ENCODE data around the gene INTS15. TPM values are rescaled to one million over a fixed set of nuclear protein-coding genes. Genes with fewer than 3 reads are reported as not detected.

The INTS15 gene
- total RNA-seq, 1 donor from 2014 or later: 7.4 TPM

DNA sequence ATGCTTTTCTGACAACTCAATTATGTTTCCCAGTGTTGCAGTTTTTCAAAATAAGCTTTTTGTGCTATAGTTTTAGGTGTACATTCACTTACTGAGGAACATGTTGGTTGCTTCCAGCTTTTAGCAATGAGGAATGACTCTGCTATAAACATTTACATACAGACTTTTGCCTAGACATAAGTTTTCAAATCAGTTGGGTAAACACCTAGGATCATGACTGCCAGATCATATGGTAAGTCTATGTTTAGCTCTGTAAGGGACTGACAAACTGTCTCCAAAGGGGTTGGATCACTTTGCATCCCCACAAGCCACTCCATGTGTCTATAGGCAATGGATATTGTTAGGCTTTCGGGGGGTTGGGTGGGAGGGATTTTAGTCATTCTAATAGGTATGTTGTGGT lies 27.7 kb upstream of the INTS15 start:
- TF ChIP-seq, protein P1, sequence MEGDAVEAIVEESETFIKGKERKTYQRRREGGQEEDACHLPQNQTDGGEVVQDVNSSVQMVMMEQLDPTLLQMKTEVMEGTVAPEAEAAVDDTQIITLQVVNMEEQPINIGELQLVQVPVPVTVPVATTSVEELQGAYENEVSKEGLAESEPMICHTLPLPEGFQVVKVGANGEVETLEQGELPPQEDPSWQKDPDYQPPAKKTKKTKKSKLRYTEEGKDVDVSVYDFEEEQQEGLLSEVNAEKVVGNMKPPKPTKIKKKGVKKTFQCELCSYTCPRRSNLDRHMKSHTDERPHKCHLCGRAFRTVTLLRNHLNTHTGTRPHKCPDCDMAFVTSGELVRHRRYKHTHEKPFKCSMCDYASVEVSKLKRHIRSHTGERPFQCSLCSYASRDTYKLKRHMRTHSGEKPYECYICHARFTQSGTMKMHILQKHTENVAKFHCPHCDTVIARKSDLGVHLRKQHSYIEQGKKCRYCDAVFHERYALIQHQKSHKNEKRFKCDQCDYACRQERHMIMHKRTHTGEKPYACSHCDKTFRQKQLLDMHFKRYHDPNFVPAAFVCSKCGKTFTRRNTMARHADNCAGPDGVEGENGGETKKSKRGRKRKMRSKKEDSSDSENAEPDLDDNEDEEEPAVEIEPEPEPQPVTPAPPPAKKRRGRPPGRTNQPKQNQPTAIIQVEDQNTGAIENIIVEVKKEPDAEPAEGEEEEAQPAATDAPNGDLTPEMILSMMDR (IDR thresholded peaks at IDR 0.05; ENCODE audit: insufficient read depth, low read length, severe bottlenecking): no peak
- DNase-seq (ENCODE audit: low read depth) (no peak), FAIRE-seq (no peak)
- Histone ChIP-seq H3K36me3 (ENCODE audit: control insufficient read depth, insufficient read depth, low read length) (no peaks in the 10 kb centered on the region), H3K27me3 (ENCODE audit: control insufficient read depth, insufficient read depth, low read length) (no peaks in the 10 kb centered on the region), H3K4me3 (ENCODE audit: low read depth, low read length) (no peak overlapping the region)

DNA sequence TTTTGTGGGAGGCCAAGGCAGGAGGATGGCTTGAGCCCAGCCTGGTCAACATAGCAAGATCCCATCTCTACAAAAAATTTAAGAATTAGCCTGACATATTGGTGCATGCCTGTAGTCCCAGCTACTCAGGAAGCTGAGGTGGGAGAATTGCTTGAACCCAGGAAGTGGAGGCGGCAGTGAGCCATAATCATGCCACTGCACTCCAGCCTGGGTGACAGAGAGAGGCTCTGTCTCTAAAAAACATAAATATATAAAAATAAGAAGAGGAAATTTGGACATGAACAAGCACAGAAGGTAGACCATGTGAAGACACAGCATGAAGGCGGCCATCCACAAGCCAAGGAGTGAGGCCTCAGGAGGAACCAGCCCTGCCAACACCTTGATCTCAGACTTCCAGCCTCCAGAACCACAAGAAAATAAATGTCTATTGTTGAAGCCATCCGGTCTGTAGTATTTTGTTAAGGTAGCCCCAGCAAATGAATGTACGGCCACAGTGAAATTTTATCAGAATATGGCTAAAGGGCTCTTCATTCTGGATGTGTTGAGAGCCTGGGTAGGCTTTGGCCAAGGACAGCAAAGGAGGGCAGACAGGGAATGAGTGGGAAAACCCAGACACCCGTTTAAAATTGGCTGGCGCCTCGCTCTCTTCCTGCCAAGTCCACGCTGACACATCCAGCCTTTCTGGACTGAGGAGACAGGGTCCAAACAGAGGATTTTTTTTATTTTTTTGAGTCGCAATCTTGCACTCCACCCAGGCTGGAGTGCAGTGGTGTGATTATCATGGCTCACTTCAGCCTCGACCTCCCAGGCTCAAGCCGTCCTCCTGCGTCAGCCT lies 25.7 kb upstream of the INTS15 start:
- DNase-seq (ENCODE audit: low read depth) (no peak), FAIRE-seq (no peak)
- TF ChIP-seq, protein P1 (IDR thresholded peaks at IDR 0.05; ENCODE audit: insufficient read depth, low read length, severe bottlenecking): no peak
- H3K4me3 ChIP-seq (ENCODE audit: low read depth, low read length): no peak overlapping the region
- no peaks in the 10 kb centered on the region for H3K36me3 ChIP-seq (ENCODE audit: control insufficient read depth, insufficient read depth, low read length)
- H3K27me3 ChIP-seq (ENCODE audit: control insufficient read depth, insufficient read depth, low read length): no peaks in the 10 kb centered on the region

DNA sequence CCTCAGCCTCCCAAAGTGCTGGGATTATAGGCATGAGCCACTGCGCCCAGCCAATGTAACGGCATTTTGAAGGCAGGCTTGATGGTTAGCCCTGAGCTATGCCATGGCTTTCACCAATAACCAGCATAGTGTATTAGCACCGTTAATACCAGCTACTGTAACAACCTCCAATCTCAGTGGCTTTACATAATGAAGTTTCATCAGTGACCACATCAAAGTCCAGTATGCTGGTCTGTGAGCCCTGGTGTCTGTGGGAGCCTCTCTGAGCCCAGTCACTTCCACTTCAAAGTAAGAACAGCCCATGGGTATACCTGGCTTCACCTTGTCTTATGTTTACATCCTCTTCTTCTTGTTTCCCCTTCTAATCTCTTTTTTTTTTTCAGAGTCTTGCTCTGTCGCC lies 24.2 kb upstream of the INTS15 start:
- TF ChIP-seq, protein P1 (IDR thresholded peaks at IDR 0.05; ENCODE audit: insufficient read depth, low read length, severe bottlenecking): no peak
- DNase-seq (ENCODE audit: low read depth) (no peak), FAIRE-seq (no peak)
- H3K4me3 ChIP-seq (ENCODE audit: low read depth, low read length): no peak overlapping the region
- H3K36me3 ChIP-seq (ENCODE audit: control insufficient read depth, insufficient read depth, low read length): no peaks in the 10 kb centered on the region
- H3K27me3 ChIP-seq (ENCODE audit: control insufficient read depth, insufficient read depth, low read length): no peaks in the 10 kb centered on the region

DNA sequence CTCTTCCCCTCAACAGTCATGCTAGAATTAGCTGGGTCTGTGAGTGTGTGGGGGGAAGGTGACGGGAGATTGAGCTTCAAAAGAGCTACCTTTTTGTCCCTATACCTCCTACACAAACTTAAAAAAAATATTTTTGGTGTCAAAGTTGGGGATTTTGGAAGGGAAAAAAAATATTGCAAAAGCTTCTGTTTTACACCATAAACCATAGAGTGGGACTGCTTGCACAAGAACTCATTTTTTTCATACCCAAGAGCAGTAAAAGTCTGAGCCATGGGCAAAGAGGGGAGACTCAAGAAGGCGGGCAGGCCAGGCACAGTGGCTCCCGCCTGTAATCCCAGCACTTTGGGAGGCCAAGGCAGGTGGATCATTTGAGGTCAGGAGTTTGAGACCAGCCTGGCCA lies 21.9 kb upstream of the INTS15 start:
- Histone ChIP-seq H3K27me3 (ENCODE audit: control insufficient read depth, insufficient read depth, low read length) (no peaks in the 10 kb centered on the region), H3K36me3 (ENCODE audit: control insufficient read depth, insufficient read depth, low read length) (no peaks in the 10 kb centered on the region), H3K4me3 (ENCODE audit: low read depth, low read length) (no peak overlapping the region)
- DNase-seq (ENCODE audit: low read depth): no peak
- FAIRE-seq: no peak
- TF ChIP-seq, protein P1 (IDR thresholded peaks at IDR 0.05; ENCODE audit: insufficient read depth, low read length, severe bottlenecking): no peak

DNA sequence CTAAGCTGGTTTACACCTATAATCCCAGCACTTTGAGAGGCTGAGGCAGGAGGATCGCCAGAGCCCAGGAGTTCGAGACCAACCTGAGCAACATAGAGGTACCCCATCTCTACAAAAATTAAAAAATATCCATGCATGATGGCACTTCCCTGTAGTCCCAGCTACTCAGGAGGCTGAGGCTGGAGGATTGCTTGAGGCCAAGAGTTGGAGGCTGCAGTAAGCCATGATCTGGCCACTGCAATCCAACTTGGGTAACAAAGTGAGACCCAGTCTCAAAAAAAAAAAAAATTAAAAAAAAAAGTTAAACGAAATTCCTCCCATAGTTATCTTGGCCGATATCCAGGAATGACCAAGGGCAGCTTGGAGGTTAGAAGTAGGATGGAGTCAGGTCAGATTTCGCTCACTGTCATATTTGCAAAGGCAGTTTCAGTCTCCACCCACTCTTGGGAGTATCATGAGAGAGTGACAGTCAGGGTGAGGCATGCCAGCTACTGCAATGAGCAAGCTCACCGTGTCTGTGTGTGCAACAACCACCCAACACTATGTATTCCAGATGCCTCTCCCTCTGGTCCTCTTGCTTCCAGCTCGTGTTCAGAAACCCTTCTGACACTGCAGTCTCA lies 18.6 kb upstream of the INTS15 start:
- H3K4me3 ChIP-seq (ENCODE audit: low read depth, low read length): no peak overlapping the region
- DNase-seq (ENCODE audit: low read depth) (peak; percentile 21), FAIRE-seq (no peak)
- TF ChIP-seq, protein P1 (IDR thresholded peaks at IDR 0.05; ENCODE audit: insufficient read depth, low read length, severe bottlenecking): no peak
- no peaks in the 10 kb centered on the region for H3K27me3 ChIP-seq (ENCODE audit: control insufficient read depth, insufficient read depth, low read length)
- no peaks in the 10 kb centered on the region for H3K36me3 ChIP-seq (ENCODE audit: control insufficient read depth, insufficient read depth, low read length)

Measured in bronchial epithelial cell (primary cell).